Skeletal muscle tissue (tissue), 4 donors: Measurements from ENCODE around the gene SYNJ1. TPM values are rescaled to one million over a fixed set of nuclear protein-coding genes. Genes with fewer than 3 reads are reported as not detected.
"Not testable (repeated sequence)": the region's sequence is repeated elsewhere in the genome, so short reads cannot be mapped to it uniquely, and the experiment has no call there.

Experiments used
- H3K27ac ChIP-seq: one replicate; pipeline ENCODE4 v1.7.0; 2013; ENCODE audit warnings: mild to moderate bottlenecking, low read depth, low read length, inconsistent platforms
- H3K27me3 ChIP-seq, 3 donors: one replicate each; pipeline ENCODE4 v1.7.0; 2013; ENCODE audit warnings: low read length in 3 of 3; ENCODE audit not compliant: control insufficient read depth in 3 of 3, insufficient read depth in 3 of 3
- H3K36me3 ChIP-seq, 3 donors: one replicate each; pipeline ENCODE4 v1.7.0; 2013; ENCODE audit warnings: low read length in 3 of 3; ENCODE audit not compliant: control insufficient read depth in 3 of 3, insufficient read depth in 3 of 3
- H3K4me1 ChIP-seq, 3 donors: one replicate each; pipeline ENCODE4 v1.7.0; 2013; ENCODE audit warnings: low read length in 3 of 3, mild to moderate bottlenecking in 3 of 3; ENCODE audit not compliant: control insufficient read depth in 3 of 3, insufficient read depth in 3 of 3
- H3K4me3 ChIP-seq, 3 donors: one replicate each; pipeline ENCODE4 v1.7.0; 2013; ENCODE audit warnings: low read length in 3 of 3
- H3K9ac ChIP-seq, 3 donors: one replicate each; pipeline ENCODE4 v1.7.0; 2013; ENCODE audit warnings: low read length in 3 of 3, mild to moderate bottlenecking in 3 of 3, moderate library complexity in 2 of 3, low read depth in 1 of 3
- H3K9me3 ChIP-seq, 3 donors: one replicate each; pipeline ENCODE4 v1.7.0; 2013; ENCODE audit warnings: low read length in 3 of 3; ENCODE audit not compliant: control insufficient read depth in 3 of 3
- total RNA-seq: library from RNA; depleted of rRNA; stranded (reverse); fragments of >200 nt; gene quantifications from one replicate; pipeline ENCODE4 v1.2.3, GENCODE V29; 2014
- donor health status: Osteomylitis.

The SYNJ1 gene
- total RNA-seq, 1 donor from 2014 or later = 4.7 TPM

- no peak overlapping the region for H3K9ac ChIP-seq
- no peaks in the 10 kb centered on the region for H3K4me1 ChIP-seq
- H3K36me3 ChIP-seq = peaks cover 15 to 54% (median 35%) of the 10 kb centered on the region in 3 donors
- no peak overlapping the region for H3K4me3 ChIP-seq
- no peaks in the 10 kb centered on the region for H3K27me3 ChIP-seq
- H3K9me3 ChIP-seq = no peaks in the 10 kb centered on the region
- no peak overlapping the region for H3K27ac ChIP-seq
Observed at GRCh38 chr21:32641710-32642698, 85.8 kb downstream of the SYNJ1 start.

DNA sequence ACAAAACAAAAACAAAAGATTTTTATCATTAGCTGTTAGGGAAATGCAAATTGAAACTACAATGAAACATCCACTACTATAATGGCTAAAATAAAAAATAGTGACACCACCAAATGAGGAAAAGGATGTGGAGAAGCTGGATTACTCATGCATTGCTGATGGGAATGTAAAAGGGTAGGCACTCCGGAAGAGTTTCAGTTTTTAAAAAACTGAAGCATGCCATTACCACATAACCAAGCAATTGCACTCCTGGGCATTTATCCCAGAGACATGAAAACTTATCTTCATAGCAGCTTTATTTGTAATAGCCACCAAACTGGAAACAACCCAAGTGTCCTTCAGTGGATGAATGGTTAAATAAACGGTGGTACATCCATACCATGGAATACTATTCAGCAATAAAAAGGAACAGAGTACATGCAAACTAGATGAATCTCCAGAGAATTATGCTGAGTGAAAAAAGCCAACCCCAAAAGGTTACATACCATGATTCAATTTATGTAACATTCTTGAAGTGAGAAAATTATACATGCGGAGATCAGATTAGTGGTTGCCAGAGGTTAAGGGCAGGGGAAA, 101.1 kb downstream of the SYNJ1 start:
- Histone ChIP-seq H3K36me3 (peaks cover 7 to 17% (median 14%) of the 10 kb centered on the region in 3 donors), H3K9me3 (no peaks in the 10 kb centered on the region), H3K4me1 (no peaks in the 10 kb centered on the region), H3K27me3 (peaks cover 0 to 4% (median 3%) of the 10 kb centered on the region in 3 donors), H3K9ac (no peak overlapping the region), H3K4me3 (no peak overlapping the region), H3K27ac (no peak overlapping the region)

GRCh38 chr21:32618218-32618617, 109.6 kb downstream of the SYNJ1 start:
- H3K4me3 ChIP-seq, H3K27ac ChIP-seq, H3K9ac ChIP-seq, H3K36me3 ChIP-seq, H3K4me1 ChIP-seq, H3K9me3 ChIP-seq: not testable (repeated sequence)
- peaks cover 6 to 14% (median 7%) of the 10 kb centered on the region in 3 donors for H3K27me3 ChIP-seq

GRCh38 chr21:32613436-32614043, 114.3 kb downstream of the SYNJ1 start:
- peaks cover 0 to 5% (median 0%) of the 10 kb centered on the region in 3 donors for H3K27me3 ChIP-seq
- H3K4me1 ChIP-seq = peaks cover 11 to 22% (median 12%) of the 10 kb centered on the region in 3 donors
- peak overlapping the region; percentile 84 to 94 (median 93) for H3K9ac ChIP-seq
- H3K36me3 ChIP-seq = peaks cover 3 to 10% (median 9%) of the 10 kb centered on the region in 3 donors
- no peaks in the 10 kb centered on the region for H3K9me3 ChIP-seq
- peak overlapping the region; percentile 87 for H3K27ac ChIP-seq
- peak overlapping the region; percentile 89 to 100 (median 96) for H3K4me3 ChIP-seq

- H3K4me3 ChIP-seq = peak overlapping the region; percentile 89 to 100 (median 96)
- peaks cover 4 to 10% (median 9%) of the 10 kb centered on the region in 3 donors for H3K36me3 ChIP-seq
- peaks cover 11 to 22% (median 12%) of the 10 kb centered on the region in 3 donors for H3K4me1 ChIP-seq
- H3K9ac ChIP-seq = peak overlapping the region; percentile 84 to 94 (median 93)
- H3K27me3 ChIP-seq = peaks cover 0 to 5% (median 0%) of the 10 kb centered on the region in 3 donors
- H3K27ac ChIP-seq = peak overlapping the region; percentile 87
- no peaks in the 10 kb centered on the region for H3K9me3 ChIP-seq
Observed at GRCh38 chr21:32612999-32613337, 114.8 kb downstream of the SYNJ1 start.

- Histone ChIP-seq H3K4me1 (peaks cover 11 to 22% (median 12%) of the 10 kb centered on the region in 3 donors), H3K9ac (peak within 1 kb of the TSS; percentile 84 to 94 (median 93)), H3K9me3 (no peaks in the 10 kb centered on the region), H3K27me3 (peaks cover 0 to 5% (median 0%) of the 10 kb centered on the region in 3 donors), H3K4me3 (peak within 1 kb of the TSS; percentile 89 to 100 (median 96)), H3K27ac (peak within 1 kb of the TSS; percentile 87), H3K36me3 (peaks cover 11 to 15% (median 13%) of the 10 kb centered on the region in 3 donors)
Observed at GRCh38 chr21:32612075-32612998, 115.5 kb downstream of the SYNJ1 start, which contains the start of gene CFAP298. TSS of gene CFAP298 (minus strand) at chr21:32612377. CDS start at chr21:32612243, 134 bp downstream.

DNA sequence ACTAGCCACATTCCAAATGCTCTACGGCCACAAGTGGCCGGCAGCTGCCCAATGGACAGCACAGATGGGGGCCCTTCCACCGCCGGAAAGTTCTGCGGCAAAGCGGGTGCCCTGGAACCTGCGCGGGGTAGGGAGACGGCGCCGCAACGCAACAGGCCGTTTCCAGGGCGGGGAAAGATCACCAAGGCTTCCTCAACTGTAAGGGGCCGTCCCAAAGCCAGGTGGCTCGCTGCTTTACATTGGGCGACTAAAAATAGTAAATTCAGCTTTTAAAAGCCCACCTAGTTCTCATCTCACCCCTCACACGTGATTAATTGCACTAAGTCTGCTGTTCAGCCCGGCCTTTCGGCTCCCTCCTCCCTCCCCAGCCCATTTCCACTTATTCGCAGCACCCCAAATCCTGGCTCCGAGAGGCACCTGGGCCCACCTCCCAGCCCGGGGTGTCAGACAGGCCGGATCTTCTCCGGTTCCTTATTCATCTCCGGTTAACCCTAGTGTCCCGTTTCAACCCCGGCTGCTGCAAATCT, 116.3 kb downstream of the SYNJ1 start:
- no peaks in the 10 kb centered on the region for H3K9me3 ChIP-seq
- peak overlapping the region; percentile 87 for H3K27ac ChIP-seq
- peaks cover 16 to 20% (median 19%) of the 10 kb centered on the region in 3 donors for H3K36me3 ChIP-seq
- H3K9ac ChIP-seq = peak overlapping the region; percentile 84 to 94 (median 93)
- peaks cover 0 to 4% (median 0%) of the 10 kb centered on the region in 3 donors for H3K27me3 ChIP-seq
- H3K4me3 ChIP-seq = peak overlapping the region; percentile 89 to 100 (median 96)
- peaks cover 11 to 22% (median 12%) of the 10 kb centered on the region in 3 donors for H3K4me1 ChIP-seq

GRCh38 chr21:32610940-32611339, 116.9 kb downstream of the SYNJ1 start:
- not testable (repeated sequence) for H3K9me3 ChIP-seq, H3K27ac ChIP-seq, H3K27me3 ChIP-seq
- Histone ChIP-seq H3K9ac (peak overlapping the region in 1 of 3 donors; percentile 25), H3K4me3 (peak overlapping the region in 1 of 3 donors; percentile 22), H3K36me3 (peaks cover 21 to 26% (median 25%) of the 10 kb centered on the region in 3 donors), H3K4me1 (peaks cover 11 to 22% (median 12%) of the 10 kb centered on the region in 3 donors)

- H3K36me3 ChIP-seq = peaks cover 38 to 46% (median 45%) of the 10 kb centered on the region in 3 donors
- peaks cover 11 to 22% (median 12%) of the 10 kb centered on the region in 3 donors for H3K4me1 ChIP-seq
- H3K27me3 ChIP-seq = no peaks in the 10 kb centered on the region
- H3K4me3 ChIP-seq = no peak overlapping the region
- no peak overlapping the region for H3K27ac ChIP-seq
- H3K9me3 ChIP-seq = no peaks in the 10 kb centered on the region
- H3K9ac ChIP-seq = no peak overlapping the region
Observed at GRCh38 chr21:32608851-32609250, 119.0 kb downstream of the SYNJ1 start.
